Measurements from ENCODE around the gene TMEM229B.
A peak's percentile ranks its signal among the peaks of the same experiment; 100 is the strongest.

TMEM229B gene

GRCh38 chr14:67477926-67478799 lies 10.4 kb downstream of the TMEM229B start:
- in situ Hi-C loops (cut with HindIII; ENCODE audit: low pct_unique_long_range_greater_than_20kb, low sequenced_read_pairs): no loop called here
- TF ChIP-seq JUND (IDR thresholded peaks at IDR 0.05; ENCODE audit: low read depth): no peak
- DNase-seq (ENCODE audit: low read depth in 1 of 2, low spot score in 1 of 2): peak in 1 of 2 experiments; percentile 42

- TF ChIP-seq JUND (IDR thresholded peaks at IDR 0.05; ENCODE audit: low read depth): no peak
- in situ Hi-C loops (cut with HindIII; ENCODE audit: low pct_unique_long_range_greater_than_20kb, low sequenced_read_pairs): no loop called here
- DNase-seq (ENCODE audit: low read depth in 1 of 2, low spot score in 1 of 2): no peak
These were observed 14.2 kb downstream of the TMEM229B start for GRCh38 chr14:67474366-67474765.

- no peak for TF ChIP-seq JUND (IDR thresholded peaks at IDR 0.05; ENCODE audit: low read depth)
- DNase-seq (ENCODE audit: low read depth in 1 of 2, low spot score in 1 of 2): no peak
- in situ Hi-C loops (cut with HindIII; ENCODE audit: low pct_unique_long_range_greater_than_20kb, low sequenced_read_pairs): no loop called here
These were observed 15.0 kb downstream of the TMEM229B start for GRCh38 chr14:67473290-67474082.

- DNase-seq (ENCODE audit: low read depth in 1 of 2, low spot score in 1 of 2): no peak
- no peak for TF ChIP-seq JUND (IDR thresholded peaks at IDR 0.05; ENCODE audit: low read depth)
- in situ Hi-C loops (cut with HindIII; ENCODE audit: low pct_unique_long_range_greater_than_20kb, low sequenced_read_pairs): no loop called here
These were observed 15.8 kb downstream of the TMEM229B start for GRCh38 chr14:67472726-67473125.

- in situ Hi-C loops (cut with HindIII; ENCODE audit: low pct_unique_long_range_greater_than_20kb, low sequenced_read_pairs): no loop called here
- TF ChIP-seq JUND (IDR thresholded peaks at IDR 0.05; ENCODE audit: low read depth): no peak
- DNase-seq (ENCODE audit: low read depth in 1 of 2, low spot score in 1 of 2): no peak
These were observed 18.6 kb downstream of the TMEM229B start for GRCh38 chr14:67469954-67470353.

GRCh38 chr14:67468378-67468730 lies 20.2 kb downstream of the TMEM229B start:
- no peak for DNase-seq (ENCODE audit: low read depth in 1 of 2, low spot score in 1 of 2)
- in situ Hi-C loops (cut with HindIII; ENCODE audit: low pct_unique_long_range_greater_than_20kb, low sequenced_read_pairs): no loop called here
- no peak for TF ChIP-seq JUND (IDR thresholded peaks at IDR 0.05; ENCODE audit: low read depth)

GRCh38 chr14:67467134-67467533 lies 21.4 kb downstream of the TMEM229B start:
- no peak for TF ChIP-seq JUND (IDR thresholded peaks at IDR 0.05; ENCODE audit: low read depth)

GRCh38 chr14:67464879-67465278 lies 23.6 kb downstream of the TMEM229B start:
- no peak for TF ChIP-seq JUND (IDR thresholded peaks at IDR 0.05; ENCODE audit: low read depth)
- in situ Hi-C loops (cut with HindIII; ENCODE audit: low pct_unique_long_range_greater_than_20kb, low sequenced_read_pairs): no loop called here
- no peak for DNase-seq (ENCODE audit: low read depth in 1 of 2, low spot score in 1 of 2)

More at GRCh38 chr14:67467134-67467533, 21.4 kb downstream of the TMEM229B start:
- in situ Hi-C loops (cut with HindIII; ENCODE audit: low pct_unique_long_range_greater_than_20kb, low sequenced_read_pairs): no loop called here
- no peak for DNase-seq (ENCODE audit: low read depth in 1 of 2, low spot score in 1 of 2)

GRCh38 chr14:67464377-67464776 lies 24.1 kb downstream of the TMEM229B start:
- DNase-seq (ENCODE audit: low read depth in 1 of 2, low spot score in 1 of 2): no peak
- in situ Hi-C loops (cut with HindIII; ENCODE audit: low pct_unique_long_range_greater_than_20kb, low sequenced_read_pairs): no loop called here
- no peak for TF ChIP-seq JUND (IDR thresholded peaks at IDR 0.05; ENCODE audit: low read depth)

GRCh38 chr14:67463900-67464299 lies 24.6 kb downstream of the TMEM229B start:
- TF ChIP-seq JUND (IDR thresholded peaks at IDR 0.05; ENCODE audit: low read depth): no peak
- DNase-seq (ENCODE audit: low read depth in 1 of 2, low spot score in 1 of 2): no peak
- in situ Hi-C loops (cut with HindIII; ENCODE audit: low pct_unique_long_range_greater_than_20kb, low sequenced_read_pairs): no loop called here

- no peak for TF ChIP-seq JUND (IDR thresholded peaks at IDR 0.05; ENCODE audit: low read depth)
- in situ Hi-C loops (cut with HindIII; ENCODE audit: low pct_unique_long_range_greater_than_20kb, low sequenced_read_pairs): no loop called here
- no peak for DNase-seq (ENCODE audit: low read depth in 1 of 2, low spot score in 1 of 2)
These were observed 26.5 kb downstream of the TMEM229B start for GRCh38 chr14:67461996-67462395.

GRCh38 chr14:67461341-67461985 lies 27.1 kb downstream of the TMEM229B start:
- no peak for DNase-seq (ENCODE audit: low read depth in 1 of 2, low spot score in 1 of 2)
- in situ Hi-C loops (cut with HindIII; ENCODE audit: low pct_unique_long_range_greater_than_20kb, low sequenced_read_pairs): no loop called here

GRCh38 chr14:67459336-67459735 lies 29.2 kb downstream of the TMEM229B start:
- no peak for TF ChIP-seq JUND (IDR thresholded peaks at IDR 0.05; ENCODE audit: low read depth)
- DNase-seq (ENCODE audit: low read depth in 1 of 2, low spot score in 1 of 2): no peak
- in situ Hi-C loops (cut with HindIII; ENCODE audit: low pct_unique_long_range_greater_than_20kb, low sequenced_read_pairs): no loop called here

More at GRCh38 chr14:67461341-67461985, 27.1 kb downstream of the TMEM229B start:
- no peak for TF ChIP-seq JUND (IDR thresholded peaks at IDR 0.05; ENCODE audit: low read depth)
